Stimulated activated CD4-positive, alpha-beta T cell treated with anti-CD3 and anti-CD28 coated beads, TNF-alpha, amount 100 ng/mL, for 1 hour (primary cell): ENCODE measurements around the gene RAD50.

Experiments used
- DNase-seq, 3 donors: peaks; one replicate each; pipeline ENCODE4 v3.0.0-alpha.2; 2020; ENCODE audit warnings: low read depth in 3 of 3, low spot score in 1 of 3

RAD50 gene

GRCh38 chr5:132673939-132674630, 117.3 kb downstream of the RAD50 start, which contains the start of gene IL4:
Gene IL4 (plus strand): TSS chr5:132673989. CDS start chr5:132674051, 62 bp downstream.
- DNase-seq: no peak

DNA sequence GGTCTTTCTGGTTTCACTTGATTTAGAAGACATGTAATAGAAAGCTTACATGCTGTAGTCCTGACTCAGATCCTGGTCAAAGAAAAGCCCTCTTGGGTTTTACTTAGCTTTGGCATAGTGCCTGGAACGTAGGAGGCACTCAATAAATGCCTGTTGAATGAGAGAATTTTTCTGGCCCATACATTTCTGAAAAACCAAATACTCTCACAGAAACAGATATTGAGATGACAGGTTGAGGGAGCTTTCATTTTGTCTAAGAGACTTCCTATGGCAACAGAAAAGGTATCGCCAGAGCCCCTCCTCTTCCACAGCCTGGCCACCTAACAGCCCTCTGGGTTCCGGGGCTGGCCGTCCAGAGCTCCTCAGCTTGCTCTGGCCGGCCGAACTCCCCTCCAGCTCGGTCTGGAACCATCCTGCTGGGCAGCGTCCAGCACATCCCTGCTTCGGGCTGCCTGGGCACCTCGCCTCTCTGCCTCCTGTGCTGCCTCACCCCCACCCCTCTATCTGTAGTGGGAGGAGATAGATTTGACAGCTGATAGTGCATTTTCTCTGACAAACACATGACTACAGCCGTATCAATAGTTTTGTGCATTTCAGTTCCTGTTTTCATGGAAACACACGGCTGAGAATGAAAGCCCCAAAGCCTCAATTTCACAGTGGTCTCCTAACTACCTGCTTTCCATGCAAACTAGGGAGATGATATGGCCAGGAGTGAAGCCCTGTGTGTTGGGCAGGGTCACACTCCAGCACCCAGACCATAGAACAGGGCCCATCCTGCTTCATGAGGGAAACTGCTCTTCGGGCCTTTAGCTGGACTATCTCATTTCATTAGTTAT, 118.1 kb downstream of the RAD50 start:
- DNase-seq: no peak

GRCh38 chr5:132675936-132676689, 119.3 kb downstream of the RAD50 start:
- DNase-seq: no peak

GRCh38 chr5:132677191-132677590, 120.4 kb downstream of the RAD50 start:
- DNase-seq: no peak

GRCh38 chr5:132677682-132678400, 121.1 kb downstream of the RAD50 start:
- no peak for DNase-seq

GRCh38 chr5:132678735-132679134, 122.0 kb downstream of the RAD50 start:
- no peak for DNase-seq

- DNase-seq: no peak
These were observed 122.4 kb downstream of the RAD50 start for GRCh38 chr5:132679166-132679565.

GRCh38 chr5:132679717-132680380, 123.1 kb downstream of the RAD50 start:
- DNase-seq: no peak

- no peak for DNase-seq
These were observed 124.2 kb downstream of the RAD50 start for GRCh38 chr5:132680780-132681475.

- DNase-seq: no peak
These were observed 124.7 kb downstream of the RAD50 start for GRCh38 chr5:132681476-132681831.

DNA sequence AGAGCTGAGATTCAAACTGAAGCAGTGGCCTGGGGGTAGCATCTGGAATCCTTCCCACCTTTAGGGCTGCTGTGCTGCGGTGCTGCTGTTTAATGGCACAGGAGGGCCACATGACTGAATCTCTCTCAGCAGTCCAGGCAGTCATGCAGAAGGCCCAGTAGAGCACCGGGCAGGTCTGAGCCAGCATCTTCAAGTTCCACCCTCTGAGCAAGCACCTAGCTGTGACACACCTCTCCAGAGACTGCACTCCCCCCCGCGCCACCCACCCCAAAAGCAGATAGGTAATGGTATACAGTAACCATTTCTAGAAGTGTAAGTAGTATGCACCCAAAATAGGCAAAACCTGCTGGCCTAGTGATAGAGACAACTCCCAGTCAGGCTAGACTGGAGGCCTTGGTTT, 125.2 kb downstream of the RAD50 start:
- DNase-seq: no peak

DNA sequence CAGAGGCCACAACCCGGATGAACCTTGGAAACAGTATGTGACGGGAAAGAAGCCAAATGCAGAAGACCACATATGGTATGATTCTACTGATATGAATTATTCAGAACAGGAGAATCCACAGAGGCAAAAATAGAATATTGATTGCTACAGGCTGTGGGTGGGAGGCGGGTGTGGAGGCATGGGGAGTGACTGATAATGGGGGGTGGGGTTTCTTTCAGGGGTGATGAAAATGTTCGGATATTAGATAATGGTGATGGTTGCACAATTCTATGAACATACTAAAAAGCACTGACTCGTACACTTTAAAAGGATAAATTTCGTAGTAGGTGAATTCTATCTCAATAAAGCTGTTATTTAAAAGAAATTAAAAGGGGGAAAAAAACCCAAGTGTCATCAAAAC, 127.7 kb downstream of the RAD50 start:
- no peak for DNase-seq

DNA sequence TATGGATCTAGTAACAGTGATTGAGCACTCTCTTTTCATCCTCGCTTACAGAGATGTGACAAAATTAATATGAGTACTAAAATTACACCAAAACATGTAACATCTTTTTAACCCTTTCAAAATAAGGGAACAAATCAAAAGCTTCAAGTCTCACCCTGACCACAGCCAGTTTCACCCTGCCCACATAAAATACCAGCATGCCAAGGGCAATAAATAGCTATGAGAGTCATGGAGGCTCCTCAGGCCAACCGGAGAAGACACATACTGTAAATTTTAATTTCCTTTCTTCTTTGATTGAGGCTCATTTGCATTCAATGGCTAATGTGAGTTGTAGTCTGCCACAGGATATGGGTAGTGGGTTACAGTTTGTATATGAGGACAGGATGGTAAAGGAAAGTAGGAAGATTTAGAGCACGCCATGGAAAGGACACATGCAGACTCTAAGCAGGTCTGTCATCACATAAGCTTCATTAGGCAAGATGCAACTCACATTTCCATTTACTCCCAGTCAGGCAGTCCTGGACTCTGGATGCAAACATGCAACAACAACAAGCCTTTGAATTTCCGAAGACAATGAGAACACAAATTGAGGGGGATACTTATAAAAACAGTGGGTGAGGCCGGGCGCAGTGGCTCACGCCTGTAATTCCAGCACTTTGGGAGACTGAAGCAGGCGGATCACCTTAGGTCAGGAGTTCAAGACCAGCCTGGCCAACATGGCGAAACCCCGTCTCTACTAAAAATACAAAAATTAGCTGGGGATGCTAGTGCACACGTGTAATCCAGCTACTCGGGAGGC, 128.3 kb downstream of the RAD50 start:
- DNase-seq: no peak

DNA sequence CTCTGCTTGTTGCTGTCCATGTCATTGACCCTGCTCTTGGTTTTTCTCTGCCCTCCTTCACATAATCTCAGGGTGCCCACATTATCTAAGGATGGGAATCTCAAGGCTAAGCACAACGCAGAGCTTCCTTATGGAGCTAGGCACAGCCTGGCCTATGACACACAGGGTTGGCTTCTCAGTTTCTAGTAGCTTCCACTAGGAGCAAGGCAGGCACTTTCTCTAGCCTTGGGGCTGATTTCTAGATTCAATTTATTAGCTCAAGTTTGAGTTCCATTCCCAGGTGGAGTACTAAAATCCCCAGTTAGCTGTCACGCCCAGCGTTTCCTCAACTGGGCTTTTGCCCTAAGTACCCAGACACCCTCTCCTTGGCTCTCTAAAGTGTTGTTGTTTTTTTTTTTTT, 129.4 kb downstream of the RAD50 start:
- DNase-seq: no peak

GRCh38 chr5:132687995-132688394, 131.2 kb downstream of the RAD50 start:
- DNase-seq: no peak

DNA sequence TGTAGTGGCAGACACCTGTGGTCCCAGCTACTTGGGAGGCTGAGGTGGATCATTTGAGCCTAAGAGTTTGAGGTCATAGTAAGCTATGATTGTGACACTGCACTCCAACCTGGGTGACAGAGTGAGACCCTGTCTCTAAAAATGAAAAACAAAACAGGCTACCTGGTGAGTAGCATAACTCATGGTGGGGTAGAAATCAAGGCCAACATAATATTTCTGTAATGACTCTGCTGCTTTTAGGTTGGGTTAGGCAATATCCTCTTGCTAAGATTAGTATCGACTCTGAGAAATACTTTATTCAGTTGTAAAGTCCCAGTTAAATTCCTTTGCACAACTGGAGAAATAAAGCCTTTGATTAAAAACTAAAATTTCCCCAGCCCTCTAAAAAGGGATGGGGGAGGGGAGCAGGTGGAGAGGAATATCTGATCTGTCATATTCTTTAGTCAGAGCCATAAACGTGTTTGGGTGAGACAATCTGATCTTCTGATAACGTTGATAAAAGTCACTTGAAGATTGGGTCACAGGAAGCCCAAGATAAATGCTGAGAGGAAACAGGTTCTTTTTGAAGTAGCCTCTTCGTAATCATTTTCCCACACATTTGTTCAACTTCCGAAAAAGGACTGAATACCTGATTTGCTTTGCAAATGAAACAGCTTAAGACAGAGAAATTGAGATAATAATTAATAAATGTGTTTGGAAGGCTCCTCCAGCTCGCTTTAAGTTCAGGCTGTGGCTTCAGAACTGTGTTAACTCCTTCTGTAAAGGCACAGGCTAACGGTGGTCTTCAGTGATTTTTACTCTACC, 132.0 kb downstream of the RAD50 start:
- no peak for DNase-seq

GRCh38 chr5:132689513-132689912, 132.7 kb downstream of the RAD50 start:
- DNase-seq: no peak

DNA sequence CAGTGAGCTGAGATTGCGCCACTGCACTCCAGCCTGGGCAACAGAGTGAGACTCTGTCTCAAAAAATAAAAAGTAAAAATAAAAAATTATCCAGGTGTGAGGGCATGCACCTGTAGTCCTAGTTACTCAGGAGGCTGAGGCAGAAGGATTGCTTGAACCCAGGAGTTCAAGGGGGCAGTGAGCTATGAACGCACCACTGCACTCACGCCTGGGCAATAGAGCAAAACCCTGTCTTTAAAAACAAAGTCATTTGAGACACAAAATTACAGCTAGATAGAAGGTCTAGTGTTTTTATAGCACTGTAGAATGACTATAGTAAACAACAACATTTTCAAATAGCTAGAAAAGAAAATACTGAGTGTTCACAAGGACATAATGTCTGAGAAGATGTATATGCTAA, 133.4 kb downstream of the RAD50 start:
- no peak for DNase-seq
